Brain microvascular endothelial cell (primary cell): Measurements from ENCODE around the gene NEDD9.

Experiments
- DNase-seq: peaks from one replicate; pipeline ENCODE4 v3.0.0-alpha.2; 2020
- H3K27ac ChIP-seq: fragments of 250-450 bp; sonication (Bioruptor Pico); 2 replicates; pipeline ENCODE4 v1.5.1; 2020; ENCODE audit warnings: mild to moderate bottlenecking, moderate library complexity
- H3K27me3 ChIP-seq: fragments of 250-450 bp; sonication (Bioruptor Pico); replicated peaks from 2 replicates; pipeline ENCODE4 v1.5.1; 2020; ENCODE audit warnings: mild to moderate bottlenecking
- H3K36me3 ChIP-seq: fragments of 250-450 bp; sonication (Bioruptor Pico); replicated peaks from 2 replicates; pipeline ENCODE4 v1.5.1; 2020; ENCODE audit warnings: mild to moderate bottlenecking
- H3K4me3 ChIP-seq: 2 replicates; pipeline ENCODE4 v1.5.1; 2011; ENCODE audit warnings: low read depth, mild to moderate bottlenecking, control low read depth, low read length, moderate library complexity
- in situ Hi-C: cut with HindIII; loops from 2 replicates; pipeline ENCODE4 v1.10.0; 2017; ENCODE audit warnings: low sequenced_read_pairs, low pct_ligation_motif_present
- TF ChIP-seq, protein P1 (sequence below): IDR thresholded peaks from 2 replicates; pipeline ENCODE4 v1.5.1; 2011; ENCODE audit warnings: low read depth, mild to moderate bottlenecking, moderate library complexity, low read length, control low read depth, inconsistent platforms; ENCODE audit errors: missing control alignments

NEDD9 gene

DNA sequence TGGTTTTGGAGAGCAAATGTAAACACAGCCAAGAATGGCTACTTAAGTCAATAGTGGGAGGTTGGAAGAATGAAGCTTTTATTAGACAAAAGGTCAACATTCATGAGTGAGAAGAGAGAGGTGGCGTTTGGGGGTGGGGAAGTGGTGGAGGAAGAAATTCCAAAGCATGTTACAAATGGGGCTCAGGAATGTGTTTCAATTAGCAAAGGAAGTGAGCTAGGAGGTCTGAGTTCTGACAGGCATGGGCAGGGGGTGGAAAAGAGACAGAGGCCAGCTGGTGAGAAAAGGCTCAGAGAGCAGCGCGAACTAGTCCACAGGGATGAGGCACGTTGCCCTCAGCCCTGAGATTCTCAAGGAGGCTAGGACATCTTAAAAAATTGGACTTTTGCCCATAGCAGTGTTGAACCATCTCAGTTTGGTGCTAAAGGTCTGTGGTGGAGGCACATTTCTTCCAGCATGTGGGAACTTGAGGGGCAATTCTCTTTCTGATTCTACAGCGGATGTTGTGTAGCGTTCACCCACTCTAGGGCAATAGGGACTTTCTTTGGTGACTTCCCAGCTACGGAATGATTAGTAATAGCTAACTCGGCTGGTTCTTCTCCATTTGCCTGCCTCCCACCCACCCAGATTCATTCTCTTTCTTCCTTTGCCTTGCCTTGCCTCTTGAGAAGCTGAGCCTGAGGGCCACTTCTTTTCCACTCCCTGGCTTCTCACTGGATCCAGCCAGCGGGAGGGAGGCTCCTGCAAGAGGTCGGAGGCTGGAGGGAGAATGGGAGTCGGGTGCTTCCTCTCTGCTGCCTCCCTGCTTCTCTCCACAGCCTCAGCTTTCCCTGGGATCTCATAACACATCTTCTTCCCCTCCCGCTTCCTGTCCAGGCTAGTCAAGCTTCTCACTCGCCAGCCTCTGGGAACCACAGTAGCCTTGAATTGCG is 45.1 kb upstream of the NEDD9 start:
- Histone ChIP-seq H3K27ac (peak overlapping the region; percentile 55), H3K4me3 (no peak overlapping the region), H3K27me3 (no peaks in the 10 kb centered on the region), H3K36me3 (no peaks in the 10 kb centered on the region)
- in situ Hi-C loops = no loop called here
- peak; percentile 71 for DNase-seq
- TF ChIP-seq, protein P1, sequence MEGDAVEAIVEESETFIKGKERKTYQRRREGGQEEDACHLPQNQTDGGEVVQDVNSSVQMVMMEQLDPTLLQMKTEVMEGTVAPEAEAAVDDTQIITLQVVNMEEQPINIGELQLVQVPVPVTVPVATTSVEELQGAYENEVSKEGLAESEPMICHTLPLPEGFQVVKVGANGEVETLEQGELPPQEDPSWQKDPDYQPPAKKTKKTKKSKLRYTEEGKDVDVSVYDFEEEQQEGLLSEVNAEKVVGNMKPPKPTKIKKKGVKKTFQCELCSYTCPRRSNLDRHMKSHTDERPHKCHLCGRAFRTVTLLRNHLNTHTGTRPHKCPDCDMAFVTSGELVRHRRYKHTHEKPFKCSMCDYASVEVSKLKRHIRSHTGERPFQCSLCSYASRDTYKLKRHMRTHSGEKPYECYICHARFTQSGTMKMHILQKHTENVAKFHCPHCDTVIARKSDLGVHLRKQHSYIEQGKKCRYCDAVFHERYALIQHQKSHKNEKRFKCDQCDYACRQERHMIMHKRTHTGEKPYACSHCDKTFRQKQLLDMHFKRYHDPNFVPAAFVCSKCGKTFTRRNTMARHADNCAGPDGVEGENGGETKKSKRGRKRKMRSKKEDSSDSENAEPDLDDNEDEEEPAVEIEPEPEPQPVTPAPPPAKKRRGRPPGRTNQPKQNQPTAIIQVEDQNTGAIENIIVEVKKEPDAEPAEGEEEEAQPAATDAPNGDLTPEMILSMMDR = no peak

DNA sequence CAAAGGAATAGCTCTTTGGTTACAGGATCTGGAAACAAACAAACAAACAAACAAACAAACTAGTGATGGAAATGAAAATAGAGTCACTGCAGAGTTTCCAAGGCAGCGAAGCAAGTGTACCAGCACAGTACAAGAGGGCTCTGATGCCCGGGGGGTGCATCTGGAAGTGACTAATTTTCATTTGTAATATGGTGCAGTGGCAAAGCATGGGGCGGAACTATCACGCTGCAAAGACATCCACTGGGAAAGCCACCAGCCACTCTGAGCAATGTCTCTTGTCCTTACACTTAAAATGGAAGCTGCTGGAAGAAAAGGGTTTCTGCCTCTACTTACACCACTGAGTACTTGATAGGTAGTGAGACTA is 44.4 kb upstream of the NEDD9 start:
- Histone ChIP-seq H3K36me3 (no peaks in the 10 kb centered on the region), H3K27ac (peak overlapping the region; percentile 55), H3K27me3 (no peaks in the 10 kb centered on the region), H3K4me3 (no peak overlapping the region)
- DNase-seq = peak; percentile 16
- in situ Hi-C loops = no loop called here
- TF ChIP-seq, protein P1 = no peak

DNA sequence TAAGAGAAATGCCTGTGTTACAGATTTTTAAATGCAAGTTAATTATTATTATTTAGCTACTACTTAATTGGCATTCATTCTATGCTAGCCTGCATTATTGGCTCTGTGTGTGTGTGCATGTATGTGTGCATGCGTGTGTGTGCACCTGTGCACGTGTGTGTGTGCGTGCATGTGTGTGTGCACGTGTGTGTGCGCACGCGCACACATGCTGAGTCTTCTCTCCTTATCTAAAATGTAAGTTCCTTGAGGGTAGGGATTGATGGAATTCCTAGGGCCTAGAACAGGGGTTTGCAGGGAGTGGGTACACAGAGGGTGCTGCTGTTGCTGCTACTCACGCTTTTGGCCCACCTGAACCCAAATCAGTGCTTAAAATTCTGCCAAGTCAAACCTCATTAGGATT is 43.8 kb upstream of the NEDD9 start:
- H3K36me3 ChIP-seq = no peaks in the 10 kb centered on the region
- no peak overlapping the region for H3K27ac ChIP-seq
- no peak overlapping the region for H3K4me3 ChIP-seq
- TF ChIP-seq, protein P1 = no peak
- no peaks in the 10 kb centered on the region for H3K27me3 ChIP-seq
- DNase-seq = no peak
- in situ Hi-C loops = no loop called here

DNA sequence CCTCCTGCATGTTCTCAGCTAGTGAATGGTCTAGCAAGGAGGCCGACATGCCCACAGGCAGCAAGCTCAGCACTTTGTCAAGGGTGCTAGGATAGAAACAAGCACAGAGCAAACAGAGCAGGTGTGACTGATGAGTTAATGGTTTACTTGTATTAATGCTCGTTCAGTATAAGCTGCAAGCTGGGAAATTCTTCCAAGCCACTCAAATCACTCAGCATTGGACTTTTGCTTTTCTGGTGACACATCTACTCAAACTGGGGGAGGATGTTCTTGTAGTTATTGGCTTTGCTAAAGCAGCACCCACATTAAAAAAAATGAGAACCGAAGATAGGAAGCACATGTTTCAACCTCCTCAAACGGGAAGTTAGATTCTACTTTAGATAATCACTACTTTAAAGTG is 43.1 kb upstream of the NEDD9 start:
- Histone ChIP-seq H3K27me3 (no peaks in the 10 kb centered on the region), H3K4me3 (no peak overlapping the region), H3K27ac (no peak overlapping the region), H3K36me3 (no peaks in the 10 kb centered on the region)
- TF ChIP-seq, protein P1 = no peak
- DNase-seq = no peak
- in situ Hi-C loops = no loop called here

DNA sequence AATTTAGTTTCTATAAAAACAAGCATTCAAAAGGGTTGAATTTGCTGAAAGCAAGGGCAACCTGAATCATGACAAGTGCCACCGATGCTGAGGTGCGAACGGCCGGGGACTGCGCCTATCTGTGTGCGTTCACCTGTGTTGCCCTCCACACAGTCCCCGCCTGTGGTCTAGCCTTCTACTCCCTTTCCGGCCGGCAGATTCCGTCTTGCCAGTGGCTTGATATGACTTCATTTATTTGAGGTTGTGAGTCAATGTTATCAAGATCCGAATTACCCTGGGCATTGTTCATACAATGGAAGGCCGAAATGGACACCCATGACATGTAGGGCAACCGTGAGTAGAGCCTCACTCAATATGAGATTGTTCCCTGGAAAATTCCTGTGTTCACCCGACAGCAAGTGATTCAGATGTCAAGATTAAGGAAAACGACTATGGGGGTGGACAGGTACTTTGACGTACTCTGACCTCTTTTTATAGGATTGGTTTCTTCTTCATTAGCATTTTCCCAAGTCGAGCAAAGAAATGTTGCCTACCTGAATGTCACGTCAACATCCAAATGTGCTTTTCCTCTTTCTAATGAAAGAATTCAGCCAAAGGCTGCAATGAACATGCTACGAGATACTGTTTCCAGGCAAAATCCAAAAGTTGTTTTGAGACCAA is 41.1 kb upstream of the NEDD9 start:
- Histone ChIP-seq H3K36me3 (no peaks in the 10 kb centered on the region), H3K27me3 (no peaks in the 10 kb centered on the region), H3K4me3 (no peak overlapping the region), H3K27ac (no peak overlapping the region)
- no peak for DNase-seq
- in situ Hi-C loops = no loop called here
- TF ChIP-seq, protein P1 = no peak
